OCI-LY7 (cell line): Measurements from ENCODE around the gene EIF5B.

Source experiments
- CTCF ChIP-seq: fragments of 200-600 bp; sonication (generic); conservative IDR thresholded peaks from 2 replicates; pipeline ENCODE4 v1.5.1; 2014; ENCODE audit warnings: mild to moderate bottlenecking, antibody characterized with exemption, low read length, moderate library complexity, mixed read lengths
- EZH2phosphoT487 ChIP-seq: fragments of 200-600 bp; sonication (generic); IDR thresholded peaks from 2 replicates; pipeline ENCODE4 v1.6.1; 2018; ENCODE audit warnings: low read depth, borderline replicate concordance, mild to moderate bottlenecking, mixed run types, antibody characterized with exemption, low read length, moderate library complexity, mixed read lengths

GRCh38 chr2:99299580-99299979, 37.6 kb upstream of the EIF5B start:
- TF ChIP-seq CTCF (no peak), EZH2phosphoT487 (no peak)
